ENCODE results near the gene GLRX2. TPM values are rescaled to one million over a fixed set of nuclear protein-coding genes. Genes with fewer than 3 reads are reported as not detected.
"Not testable (repeated sequence)": the region's sequence is repeated elsewhere in the genome, so short reads cannot be mapped to it uniquely, and the experiment has no call there.

GLRX2 gene
- total RNA-seq, 4 donors from 2014 or later, result 2.3 to 19.9 (median 11.8) TPM

GRCh38 chr1:193059282-193060114 lies 45.7 kb downstream of the GLRX2 start, which contains the start of the genes RO60 and UCHL5:
Gene RO60 (plus strand): TSS chr1:193059612. CDS start chr1:193069055, 9,443 bp downstream.
Gene UCHL5 (minus strand): TSS chr1:193059360. CDS start chr1:193059260, 100 bp downstream.
- Histone ChIP-seq H3K4me3 (peak within 1 kb of the TSS; percentile 72 to 91 (median 76)), H3K4me1 (peaks cover 4 to 58% (median 22%) of the 10 kb centered on the region in 3 donors), H3K27me3 (no peaks in the 10 kb centered on the region), H3K36me3 (no peaks in the 10 kb centered on the region), H3K27ac (peak within 1 kb of the TSS; percentile 94 to 99 (median 97)), H3K9me3 (no peaks in the 10 kb centered on the region)
- WGBS, 2 donors, result 0% methylated on average over 7 of the region's 74 CpGs; no CpG with 5 or more reads in 1 of the 2 donors
- intact Hi-C loops (cut with DNase I), result loop anchor here (10.0 kb wide), 1 partner anchor 65 kb away; the partner anchor contains the start of gene CDC73
- peak; percentile 86 for DNase-seq
- TF ChIP-seq CTCF (IDR thresholded peaks at IDR 0.05) (peak in 1 of 6 experiments; percentile 35), POLR2A (IDR thresholded peaks at IDR 0.05) (peak in 3 of 4 donors; percentile 41 to 82 (median 48))

GRCh38 chr1:193058529-193059281 lies 46.5 kb downstream of the GLRX2 start:
- DNase-seq, result no peak
- no peak for TF ChIP-seq CTCF (IDR thresholded peaks at IDR 0.05)
- TF ChIP-seq POLR2A (IDR thresholded peaks at IDR 0.05), result peak in 1 of 4 donors; percentile 16
- no peaks in the 10 kb centered on the region for H3K27me3 ChIP-seq
- no peaks in the 10 kb centered on the region for H3K9me3 ChIP-seq
- peaks cover 4 to 59% (median 22%) of the 10 kb centered on the region in 3 donors for H3K4me1 ChIP-seq
- H3K36me3 ChIP-seq, result no peaks in the 10 kb centered on the region
- 0 to 2% methylated on average over 18 to 19 of the region's 37 CpGs for WGBS, 2 donors
- H3K27ac ChIP-seq, result peak overlapping the region; percentile 94 to 99 (median 97)
- H3K4me3 ChIP-seq, result peak overlapping the region; percentile 72 to 91 (median 76)
- intact Hi-C loops (cut with DNase I), result no loop called here

- WGBS, 2 donors, result 82 to 87% methylated on average over 4 of the region's 4 CpGs
- H3K36me3 ChIP-seq, result peaks cover 0 to 18% (median 0%) of the 10 kb centered on the region in 3 donors
- DNase-seq, result no peak
- H3K9me3 ChIP-seq, result no peaks in the 10 kb centered on the region
- no peak for TF ChIP-seq CTCF (IDR thresholded peaks at IDR 0.05)
- no peak for TF ChIP-seq POLR2A (IDR thresholded peaks at IDR 0.05)
- intact Hi-C loops (cut with DNase I), result no loop called here
- H3K4me3 ChIP-seq, result no peak overlapping the region
- no peaks in the 10 kb centered on the region for H3K27me3 ChIP-seq
- peaks cover 4 to 33% (median 9%) of the 10 kb centered on the region in 3 donors for H3K4me1 ChIP-seq
- no peak overlapping the region for H3K27ac ChIP-seq
Observed at GRCh38 chr1:193054169-193054675, 51.0 kb downstream of the GLRX2 start.

GRCh38 chr1:193048913-193049312 lies 56.3 kb downstream of the GLRX2 start:
- H3K4me3 ChIP-seq; intact Hi-C loops (cut with DNase I); H3K27ac ChIP-seq; H3K4me1 ChIP-seq; H3K9me3 ChIP-seq; DNase-seq; H3K27me3 ChIP-seq: not testable (repeated sequence)
- WGBS, 2 donors, result 78 to 90% methylated on average over 4 to 5 of the region's 5 CpGs
- peaks cover 0 to 61% (median 4%) of the 10 kb centered on the region in 3 donors for H3K36me3 ChIP-seq

Small RNA genes within 50 kb of the gene (small RNA-seq; reads per million reads assigned to genes)
- 0 reads per million in 4 donors for gene MIR1278
- 0 reads per million in 4 donors for gene SCARNA18B

Other genes with a start within 250 kb of the GLRX2 start
- 10 to 100 TPM; 27.1 to 51.4 (median 37.6) TPM for gene UCHL5, start 46.1 kb downstream of the GLRX2 start, total RNA-seq
- gene RO60, start 45.8 kb downstream of the GLRX2 start, total RNA-seq, result 10 to 100 TPM; 29.2 to 91.0 (median 41.7) TPM
- 10 to 100 TPM; 17.3 to 39.5 (median 26.6) TPM for gene CDC73, start 16.6 kb upstream of the GLRX2 start, total RNA-seq
- 1 to 10 TPM in 1 of 4 donors, under 1 TPM in 3; 0.08 to 1.5 (median 0.48) TPM for gene B3GALT2, start 81.2 kb upstream of the GLRX2 start, total RNA-seq